Inflammatory macrophage treated with lipopolysaccharide for 1 hour (primary cell): ENCODE data around the gene GALNT17.

ENCODE experiments used
- DNase-seq, 2 donors: peaks; one replicate each; pipeline ENCODE4 v3.0.0-alpha.2; 2020 to 2022

GALNT17 gene

GRCh38 chr7:71511361-71511807, 379.4 kb downstream of the GALNT17 start:
- DNase-seq, result no peak

DNA sequence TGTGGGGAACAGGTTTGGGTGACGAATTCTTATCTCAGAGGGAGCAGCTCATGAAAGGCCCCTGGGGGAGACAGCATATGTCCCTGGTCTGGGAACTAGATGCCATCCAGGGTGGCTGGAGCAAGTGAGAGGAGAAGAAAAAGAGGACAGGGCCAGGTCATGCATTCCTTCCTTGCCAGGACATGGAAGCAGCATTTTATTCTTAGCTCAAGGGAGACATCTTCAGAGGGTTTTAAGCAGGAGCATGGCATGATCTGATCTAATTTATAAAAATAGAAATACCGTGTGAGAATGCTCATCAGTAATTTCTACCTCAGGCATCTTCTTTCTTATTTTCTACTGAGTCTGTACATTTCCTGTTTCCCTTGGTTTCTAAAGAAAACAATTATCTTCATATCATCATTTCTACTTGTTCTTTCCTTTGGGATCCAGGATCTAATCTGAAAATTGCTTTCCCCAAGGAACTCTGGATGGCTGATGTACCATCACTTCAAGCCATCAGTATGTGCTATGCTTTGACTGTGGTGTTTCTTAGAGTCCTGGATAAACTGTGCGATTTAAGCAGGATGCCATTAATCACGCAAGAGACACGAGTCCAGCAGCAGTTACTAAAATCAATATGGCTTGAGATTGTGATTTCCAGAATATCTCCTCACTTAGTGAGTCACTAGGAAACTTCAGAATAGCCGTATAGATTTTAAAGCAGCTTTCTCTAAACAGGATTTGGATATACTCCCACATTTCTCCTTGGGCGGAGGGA, 386.2 kb downstream of the GALNT17 start:
- no peak for DNase-seq

DNA sequence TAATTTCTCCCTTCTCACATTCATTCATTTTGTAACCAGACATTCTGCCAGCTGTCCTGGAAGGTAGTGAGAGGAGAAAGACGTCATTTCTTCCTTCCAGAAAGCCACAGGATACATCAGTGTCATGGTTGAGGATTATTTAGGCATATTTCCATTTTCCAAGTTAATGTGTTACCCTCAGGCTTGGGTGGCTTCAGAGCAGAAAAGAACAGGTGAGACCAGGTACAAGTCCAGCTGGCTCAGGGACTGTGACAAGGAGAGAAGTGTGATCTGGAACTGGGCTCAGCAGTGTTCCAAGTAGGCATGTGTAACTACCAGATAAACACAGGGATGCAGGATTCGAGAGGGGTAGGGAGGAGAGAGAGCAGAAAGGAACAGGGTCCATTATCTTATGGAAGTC, 386.9 kb downstream of the GALNT17 start:
- no peak for DNase-seq

GRCh38 chr7:71521506-71521905, 389.6 kb downstream of the GALNT17 start:
- no peak for DNase-seq

DNA sequence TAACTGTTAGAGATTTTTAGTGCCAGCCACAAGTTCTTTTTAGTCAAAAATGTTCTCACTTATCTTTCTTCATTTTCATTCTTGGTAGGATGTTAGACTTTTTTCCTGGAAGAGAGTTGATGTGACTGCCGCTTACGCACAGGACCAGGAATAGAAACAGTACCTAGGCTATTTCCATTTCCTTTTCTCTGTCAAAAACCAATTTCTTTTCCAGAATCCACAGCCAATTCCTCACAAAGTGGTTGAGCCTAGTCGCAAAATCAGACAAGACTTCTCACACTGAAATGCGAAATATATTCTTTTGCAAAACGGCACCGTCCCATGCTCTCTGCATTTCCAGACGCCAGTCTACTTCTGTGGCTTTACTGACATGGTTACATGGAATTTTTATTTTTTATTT, 394.2 kb downstream of the GALNT17 start:
- no peak for DNase-seq

DNA sequence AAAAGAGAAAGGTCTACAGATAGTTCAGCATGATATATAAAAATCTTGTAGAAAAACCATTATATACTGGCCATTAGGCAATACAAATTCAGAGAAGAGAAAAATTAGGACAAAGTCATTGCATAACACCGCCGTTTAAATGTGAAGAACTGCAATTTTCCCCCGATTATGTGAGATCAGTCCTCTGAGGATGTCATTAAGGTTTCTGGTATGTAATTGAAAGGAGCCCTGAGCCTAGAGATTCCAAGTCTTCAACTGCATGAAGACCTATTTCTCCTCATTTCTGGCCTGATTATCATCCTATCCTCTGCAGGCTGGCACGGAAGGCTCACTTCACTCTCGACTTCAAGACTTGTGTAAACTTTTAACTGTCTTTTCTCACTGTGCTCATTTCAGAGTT, 395.3 kb downstream of the GALNT17 start:
- no peak for DNase-seq

DNA sequence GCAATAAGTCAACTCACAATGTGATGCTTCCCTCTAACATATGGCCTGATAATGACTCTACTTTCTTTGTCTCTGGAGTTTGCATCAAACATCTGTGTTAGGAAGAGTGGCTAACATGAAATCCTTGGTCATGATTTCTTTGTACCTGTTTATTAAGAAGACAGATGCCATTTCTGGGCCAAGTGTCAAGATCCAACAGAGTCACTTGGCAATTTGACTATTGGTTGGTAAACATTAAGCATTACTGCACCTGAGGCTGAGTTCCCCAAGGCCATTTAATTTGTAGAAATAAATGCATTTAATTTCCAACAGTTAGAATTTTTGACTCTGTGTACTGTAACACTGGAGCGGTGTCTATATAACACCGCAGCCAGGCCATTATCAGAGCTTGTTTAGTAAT, 403.7 kb downstream of the GALNT17 start:
- DNase-seq, result no peak

- no peak for DNase-seq
Measured at GRCh38 chr7:71538210-71538609, 406.3 kb downstream of the GALNT17 start.

GRCh38 chr7:71539615-71540014, 407.7 kb downstream of the GALNT17 start:
- DNase-seq, result no peak

GRCh38 chr7:71541707-71542353, 409.9 kb downstream of the GALNT17 start:
- no peak for DNase-seq

- no peak for DNase-seq
Measured at GRCh38 chr7:71543396-71543795, 411.5 kb downstream of the GALNT17 start.

DNA sequence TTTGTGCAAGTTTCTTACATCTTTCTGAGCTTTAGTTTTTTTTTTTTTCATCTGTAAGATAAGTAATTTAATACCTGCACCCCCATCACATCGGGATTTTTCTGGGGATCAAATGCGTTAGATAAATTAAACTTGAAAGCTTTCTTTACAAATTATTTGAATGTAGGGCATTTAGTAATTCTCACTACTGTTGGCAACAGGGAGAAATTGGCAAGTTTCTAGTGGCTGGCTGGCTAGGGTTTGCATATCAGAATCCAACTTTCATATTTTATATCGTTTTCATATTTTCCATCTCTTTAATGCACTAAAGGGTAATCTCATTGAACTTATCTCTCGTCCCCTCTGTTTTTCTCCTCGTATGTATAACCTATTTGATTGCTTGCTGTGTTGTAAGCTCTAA, 412.9 kb downstream of the GALNT17 start:
- no peak for DNase-seq

DNA sequence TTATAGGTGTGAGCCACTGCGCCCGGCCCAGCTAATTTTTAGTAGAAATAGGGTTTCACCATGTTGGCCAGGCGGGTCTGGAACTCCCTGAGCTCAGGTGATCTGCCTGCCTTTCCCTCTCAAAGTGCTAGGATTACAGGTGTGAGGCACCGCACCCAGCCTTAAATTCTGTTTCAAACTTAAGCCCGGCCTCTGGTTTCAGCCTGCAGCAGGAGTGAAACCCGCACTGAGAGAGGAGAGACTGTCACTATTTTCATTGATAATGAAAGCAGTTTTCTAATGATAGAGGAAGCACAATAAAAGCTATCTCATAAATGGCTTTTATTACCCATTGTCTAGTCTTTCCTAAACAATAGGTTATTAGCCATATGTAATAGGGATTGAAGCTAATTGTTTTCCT, 415.5 kb downstream of the GALNT17 start:
- DNase-seq, result no peak

- DNase-seq, result no peak
Measured at GRCh38 chr7:71548746-71549145, 416.8 kb downstream of the GALNT17 start.

- DNase-seq, result no peak
Measured at GRCh38 chr7:71553306-71553705, 421.4 kb downstream of the GALNT17 start.

- no peak for DNase-seq
Measured at GRCh38 chr7:71555758-71556157, 423.8 kb downstream of the GALNT17 start.

- no peak for DNase-seq
Measured at GRCh38 chr7:71558806-71559613, 427.1 kb downstream of the GALNT17 start.

DNA sequence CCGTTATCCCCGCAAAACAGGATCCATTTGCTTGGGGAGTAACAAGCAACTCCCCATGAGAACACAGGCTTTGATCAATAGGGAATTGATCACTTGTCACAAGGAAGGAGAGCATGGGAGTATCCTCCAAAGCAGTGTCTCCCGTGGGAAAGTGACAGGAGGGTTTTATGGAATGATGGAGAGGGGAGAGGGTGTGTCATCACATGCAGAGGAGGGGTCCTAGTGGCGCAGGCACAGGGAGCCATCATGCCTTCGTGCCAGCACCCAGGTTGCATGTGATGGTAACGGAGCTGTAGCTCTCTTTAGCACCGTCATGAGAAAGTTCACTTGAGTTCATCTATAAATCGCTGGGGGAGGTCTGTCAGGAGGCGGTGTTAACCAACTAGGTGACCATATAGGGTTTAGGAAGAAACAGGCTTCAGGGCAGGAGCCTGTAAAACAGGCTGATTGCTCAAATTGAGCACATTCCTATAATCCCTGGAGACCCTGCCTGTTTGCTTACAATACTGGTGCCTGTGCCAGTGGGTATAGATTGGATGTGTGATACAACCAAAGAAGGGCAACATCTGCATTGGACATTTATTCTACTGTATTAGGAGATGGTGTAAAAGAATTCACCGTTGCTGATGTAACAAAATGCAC, 428.5 kb downstream of the GALNT17 start:
- DNase-seq, result no peak

- no peak for DNase-seq
Measured at GRCh38 chr7:71563276-71563675, 431.3 kb downstream of the GALNT17 start.

GRCh38 chr7:71566376-71566775, 434.4 kb downstream of the GALNT17 start:
- no peak for DNase-seq

DNA sequence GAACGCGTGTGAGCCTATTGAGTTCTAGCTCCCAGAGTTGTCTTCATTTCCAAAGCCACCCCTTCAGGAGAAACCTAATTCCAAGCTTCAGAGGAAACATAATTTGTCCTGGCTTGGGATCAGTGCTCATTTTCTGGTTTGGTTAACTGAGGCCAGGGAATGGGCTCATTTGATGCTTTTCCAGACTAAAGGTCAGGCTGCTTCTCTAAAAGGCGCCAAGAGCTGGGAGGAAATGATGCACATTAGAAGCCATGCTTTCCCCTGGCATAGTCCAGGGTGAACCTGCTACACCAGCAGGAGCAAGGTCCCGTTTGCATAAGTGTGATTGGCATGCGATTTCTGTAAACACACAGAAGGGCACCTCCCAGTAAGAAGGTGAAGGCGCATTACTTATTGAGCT, 435.0 kb downstream of the GALNT17 start:
- DNase-seq, result no peak

- no peak for DNase-seq
Measured at GRCh38 chr7:71574153-71574860, 442.4 kb downstream of the GALNT17 start.

- no peak for DNase-seq
Measured at GRCh38 chr7:71580027-71580426, 448.1 kb downstream of the GALNT17 start.
